HepG2 (cell line): Measurements from ENCODE around the gene NFIC. TPM values are rescaled to one million over a fixed set of nuclear protein-coding genes. Genes with fewer than 3 reads are reported as not detected.

Experiments
- ATF5 ChIP-seq: sonication (generic); formaldehyde crosslinking; IDR thresholded peaks from 2 replicates; pipeline ENCODE4 v1.4.0; 2020; ENCODE audit warnings: mild to moderate bottlenecking, low read depth, missing genetic modification reagents
- CHCHD3 ChIP-seq: sonication (generic); formaldehyde crosslinking; IDR thresholded peaks from 2 replicates; pipeline ENCODE4 v1.8.0; 2022; ENCODE audit warnings: mild to moderate bottlenecking, missing genetic modification reagents, moderate library complexity
- ETS1 ChIP-seq: sonication (generic); formaldehyde crosslinking; IDR thresholded peaks from 2 replicates; pipeline ENCODE4 v1.4.0; 2020; ENCODE audit warnings: missing genetic modification reagents
- HIC2 ChIP-seq: sonication (generic); formaldehyde crosslinking; IDR thresholded peaks from 2 replicates; pipeline ENCODE4 v1.9.0; 2022; ENCODE audit warnings: low read depth, missing genetic modification reagents
- NRL ChIP-seq: sonication (generic); formaldehyde crosslinking; IDR thresholded peaks from 2 replicates; pipeline ENCODE4 v1.5.0; 2020; ENCODE audit warnings: missing genetic modification reagents, mild to moderate bottlenecking, moderate library complexity, borderline replicate concordance
- PPARG ChIP-seq: conservative IDR thresholded peaks from 2 replicates; pipeline ENCODE4 v1.6.1; 2016; ENCODE audit warnings: missing biosample characterization, missing genetic modification reagents
- PRDM15 ChIP-seq: sonication (generic); formaldehyde crosslinking; IDR thresholded peaks from 2 replicates; pipeline ENCODE4 v1.4.0; 2020; ENCODE audit warnings: missing genetic modification reagents
- SKI ChIP-seq: fragments of 450-650 bp; IDR thresholded peaks from one replicate; pipeline ENCODE4 v1.6.1; 2018; ENCODE audit warnings: mild to moderate bottlenecking; ENCODE audit not compliant: partially characterized antibody
- SRSF9 ChIP-seq: fragments of 200-400 bp; formaldehyde crosslinking; IDR thresholded peaks from 2 replicates; pipeline ENCODE4 v1.6.1; 2018; ENCODE audit warnings: borderline replicate concordance, mild to moderate bottlenecking, low read depth, low read length; ENCODE audit not compliant: insufficient read depth, poor library complexity, severe bottlenecking
- ZBTB34 ChIP-seq: sonication (generic); formaldehyde crosslinking; IDR thresholded peaks from 2 replicates; pipeline ENCODE4 v1.8.0; 2022; ENCODE audit warnings: mild to moderate bottlenecking, missing genetic modification reagents
- ZBTB38 ChIP-seq: sonication (generic); formaldehyde crosslinking; IDR thresholded peaks from 2 replicates; pipeline ENCODE4 v1.5.1; 2020; ENCODE audit warnings: mild to moderate bottlenecking, missing genetic modification reagents
- ZBTB4 ChIP-seq: sonication (generic); formaldehyde crosslinking; IDR thresholded peaks from 2 replicates; pipeline ENCODE4 v1.4.0; 2020; ENCODE audit warnings: missing genetic modification reagents, mild to moderate bottlenecking, borderline replicate concordance
- ZMYM3 ChIP-seq: sonication (generic); formaldehyde crosslinking; IDR thresholded peaks from 2 replicates; pipeline ENCODE4 v1.5.1; 2020; ENCODE audit warnings: mild to moderate bottlenecking, missing genetic modification reagents
- ZNF788 ChIP-seq: sonication (generic); formaldehyde crosslinking; IDR thresholded peaks from 2 replicates; pipeline ENCODE4 v1.5.0; 2020; ENCODE audit warnings: mild to moderate bottlenecking, missing genetic modification reagents, borderline replicate concordance
- polyA plus RNA-seq, 8 experiments: library from polyadenylated mRNA; depleted of rRNA in 3 of 8; stranded (reverse) in 7 of 8; unstranded in 1 of 8; fragments of >200 nt; fragmentation: Illumina TruSeq in 4 of 8; extraction: Trizol in 4 of 8; gene quantifications; 2 replicates each; pipeline versions ENCODE4 v1.2.1 to v1.2.3, GENCODE V29; 2011 to 2016; ENCODE audit warnings: low read depth in 4 of 8, missing spikeins in 1 of 8, mixed read lengths in 1 of 8; ENCODE audit not compliant: insufficient read depth in 1 of 8
- total RNA-seq, 5 experiments: library from RNA; depleted of rRNA; stranded (reverse); fragments of >200 nt; fragmentation: Illumina TruSeq; extraction: Trizol; gene quantifications; 2 replicates each; pipeline ENCODE4 v1.2.3, GENCODE V29; 2016; ENCODE audit warnings: low read depth in 1 of 5

The NFIC gene
- total and polyA plus RNA-seq, 2 of the 13 experiments (the other 11 are each of a cell fraction or from before 2014, with no cell fraction given): 1.3 to 2.5 TPM

GRCh38 chr19:3407556-3408516 is 41.5 kb downstream of the NFIC start (continued):
- no peak for TF ChIP-seq HIC2 (CRISPR knock-in tag)
- no peak for TF ChIP-seq ZBTB34 (CRISPR knock-in tag)
- peak; percentile 44; the same call in 1 of the 2 replicates for TF ChIP-seq ZBTB4 (CRISPR knock-in tag)
- TF ChIP-seq ZBTB38: 0 out of 2 replicates have a peak, but pooled peaks have one; percentile 17
- 0 out of 2 replicates have a peak, but pooled peaks have one; percentile 20 for TF ChIP-seq ZNF788 (CRISPR knock-in tag)
- TF ChIP-seq CHCHD3 (CRISPR knock-in tag): no peak
- TF ChIP-seq PPARG: peak; percentile 94
- TF ChIP-seq ZMYM3 (CRISPR knock-in tag): peak; percentile 87
- TF ChIP-seq NRL: 0 out of 2 replicates have a peak, but pooled peaks have one; percentile 22
- no peak for TF ChIP-seq ETS1 (CRISPR knock-in tag)
- TF ChIP-seq SKI: no peak
- peak; percentile 72 for TF ChIP-seq PRDM15 (CRISPR knock-in tag)
- TF ChIP-seq ATF5: no peak
- TF ChIP-seq SRSF9: no peak
